ENCODE results near the gene CLSTN3. TPM values are rescaled to one million over a fixed set of nuclear protein-coding genes. Genes with fewer than 3 reads are reported as not detected.
A peak's percentile ranks its signal among the peaks of the same experiment; 100 is the strongest.

The CLSTN3 gene
- total and polyA plus RNA-seq, 2 of the 13 experiments (the other 11 are each of a cell fraction or from before 2014, with no cell fraction given) = 26.2 to 94.1 TPM

GRCh38 chr12:7189398-7190267 lies 59.5 kb downstream of the CLSTN3 start, which contains the start of gene PEX5 (continued):
- no peak for TF ChIP-seq ZNF207 (IDR thresholded peaks at IDR 0.05; ENCODE audit: borderline replicate concordance)
- TF ChIP-seq ZNF646 (CRISPR knock-in tag; IDR thresholded peaks at IDR 0.05) = 0 out of 2 replicates have a peak, but pooled peaks have one; percentile 26
- 0 out of 2 replicates have a peak, but pooled peaks have one; percentile 10 for TF ChIP-seq DMAP1 (CRISPR knock-in tag; IDR thresholded peaks at IDR 0.05)
- no peak for TF ChIP-seq SRSF4 (IDR thresholded peaks at IDR 0.05; ENCODE audit: low read depth, low read length, poor library complexity, severe bottlenecking)
- TF ChIP-seq HNRNPK (IDR thresholded peaks at IDR 0.05; ENCODE audit: low read depth, low read length, poor library complexity, severe bottlenecking) = peak; percentile 43
- no peak for TF ChIP-seq PREB (CRISPR knock-in tag; IDR thresholded peaks at IDR 0.05)
- no peak for TF ChIP-seq ZNF337 (CRISPR knock-in tag; IDR thresholded peaks at IDR 0.05; ENCODE audit: borderline replicate concordance, low read depth)
- no peak; the same call in 1 of the 2 replicates for TF ChIP-seq ZBTB7A (CRISPR knock-in tag; IDR thresholded peaks at IDR 0.05)
- TF ChIP-seq ZNF761 (CRISPR knock-in tag; conservative IDR thresholded peaks at IDR 0.05) = 0 out of 2 replicates have a peak, but pooled peaks have one; percentile 39
- TF ChIP-seq RORA (CRISPR knock-in tag; IDR thresholded peaks at IDR 0.05) = no peak
- TF ChIP-seq SP5 (CRISPR knock-in tag; IDR thresholded peaks at IDR 0.05; ENCODE audit: borderline replicate concordance, low read depth) = peak; percentile 69; the same call in 1 of the 2 replicates
- no peak for TF ChIP-seq SOX13 (IDR thresholded peaks at IDR 0.05)
- TF ChIP-seq SOX13 (CRISPR knock-in tag; conservative IDR thresholded peaks at IDR 0.05 in 1 of 2, IDR thresholded peaks at IDR 0.05 in 1 of 2) = no peak
- TF ChIP-seq GTF3A (CRISPR knock-in tag; conservative IDR thresholded peaks at IDR 0.05) = no peak
- 0 out of 2 replicates have a peak, but pooled peaks have one; percentile 41 for TF ChIP-seq RAD21 (CRISPR knock-in tag; IDR thresholded peaks at IDR 0.05)
- no peak for TF ChIP-seq CREB3 (CRISPR knock-in tag; IDR thresholded peaks at IDR 0.05)
- TF ChIP-seq ZNF546 (CRISPR knock-in tag; conservative IDR thresholded peaks at IDR 0.05) = peak; percentile 83; the same call in 1 of the 2 replicates
- no peak for TF ChIP-seq ZNF816 (CRISPR knock-in tag; IDR thresholded peaks at IDR 0.05; ENCODE audit: borderline replicate concordance)
- peak; percentile 52 for TF ChIP-seq MYC (CRISPR knock-in tag; IDR thresholded peaks at IDR 0.05; ENCODE audit: borderline replicate concordance)
- TF ChIP-seq ZNF558 (CRISPR knock-in tag; IDR thresholded peaks at IDR 0.05; ENCODE audit: borderline replicate concordance) = 0 out of 2 replicates have a peak, but pooled peaks have one; percentile 0
- TF ChIP-seq ELF4 (CRISPR knock-in tag; IDR thresholded peaks at IDR 0.05; ENCODE audit: borderline replicate concordance) = no peak

Measured in HepG2 (cell line).